ENCODE data around the gene ZFTA.

DNA sequence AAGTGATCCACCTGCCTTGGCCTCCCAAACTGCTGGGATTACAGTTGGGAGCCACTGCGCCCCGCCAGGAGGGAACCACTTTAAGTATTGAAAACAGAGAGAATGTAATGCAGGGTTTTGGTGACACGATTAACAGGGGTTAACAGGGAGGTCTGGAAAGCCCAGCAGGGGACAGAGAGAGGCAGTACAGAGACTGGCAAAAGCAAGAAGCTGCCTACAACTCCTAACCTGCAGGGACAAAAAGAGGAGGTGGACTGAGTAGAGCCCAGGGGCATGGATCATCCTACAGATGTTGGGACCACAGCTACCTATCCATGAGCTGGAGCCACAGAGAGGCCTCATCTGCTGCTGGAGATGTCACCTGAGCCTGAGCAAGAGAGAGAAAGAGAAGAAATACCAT, 42.9 kb upstream of the ZFTA start:
- TF ChIP-seq, protein P1, sequence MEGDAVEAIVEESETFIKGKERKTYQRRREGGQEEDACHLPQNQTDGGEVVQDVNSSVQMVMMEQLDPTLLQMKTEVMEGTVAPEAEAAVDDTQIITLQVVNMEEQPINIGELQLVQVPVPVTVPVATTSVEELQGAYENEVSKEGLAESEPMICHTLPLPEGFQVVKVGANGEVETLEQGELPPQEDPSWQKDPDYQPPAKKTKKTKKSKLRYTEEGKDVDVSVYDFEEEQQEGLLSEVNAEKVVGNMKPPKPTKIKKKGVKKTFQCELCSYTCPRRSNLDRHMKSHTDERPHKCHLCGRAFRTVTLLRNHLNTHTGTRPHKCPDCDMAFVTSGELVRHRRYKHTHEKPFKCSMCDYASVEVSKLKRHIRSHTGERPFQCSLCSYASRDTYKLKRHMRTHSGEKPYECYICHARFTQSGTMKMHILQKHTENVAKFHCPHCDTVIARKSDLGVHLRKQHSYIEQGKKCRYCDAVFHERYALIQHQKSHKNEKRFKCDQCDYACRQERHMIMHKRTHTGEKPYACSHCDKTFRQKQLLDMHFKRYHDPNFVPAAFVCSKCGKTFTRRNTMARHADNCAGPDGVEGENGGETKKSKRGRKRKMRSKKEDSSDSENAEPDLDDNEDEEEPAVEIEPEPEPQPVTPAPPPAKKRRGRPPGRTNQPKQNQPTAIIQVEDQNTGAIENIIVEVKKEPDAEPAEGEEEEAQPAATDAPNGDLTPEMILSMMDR (optimal IDR thresholded peaks at IDR 0.05 in 1 of 3, IDR thresholded peaks at IDR 0.05 in 1 of 3, conservative IDR thresholded peaks at IDR 0.05 in 1 of 3; ENCODE audit: extremely low read depth in 1 of 3, insufficient read depth in 2 of 3, low read length in 3 of 3) = no peak
- no peak for TF ChIP-seq EZH2 (IDR thresholded peaks at IDR 0.05; ENCODE audit: low read length)
